SK-N-SH (cell line): ENCODE data around the gene RAX. TPM values are rescaled to one million over a fixed set of nuclear protein-coding genes. Genes with fewer than 3 reads are reported as not detected.

Experiments
- CTCF ChIA-PET: fragments of 300-600, 350-600 bp; formaldehyde crosslinking; extraction: SDS; loops from one replicate; lab custom pipeline; 2021; lab: Yijun Ruan, JAX
- POLR2A ChIA-PET: fragments of 350-600 bp; sonication (Branson Sonifier 250); formaldehyde crosslinking; extraction: SDS; loops from one replicate; lab custom pipeline; 2020; ENCODE audit warnings: antibody characterized with exemption, inconsistent platforms; lab: Yijun Ruan, JAX
- DNase-seq: peaks from one replicate; pipeline ENCODE4 v3.0.0; 2012
- H2AFZ ChIP-seq: fragments of 200-600 bp; sonication (generic); 2 replicates; pipeline ENCODE4 v1.8.1; 2016; ENCODE audit warnings: antibody characterized with exemption, mild to moderate bottlenecking, low read depth
- H3F3A ChIP-seq: fragments of 200-600 bp; sonication (generic); replicated peaks from 2 replicates; pipeline ENCODE3; 2016; ENCODE audit warnings: antibody characterized with exemption, mild to moderate bottlenecking; ENCODE audit not compliant: insufficient read depth
- H3K27ac ChIP-seq, 2 experiments: fragments of 200-500 bp in 1 of 2; fragments of 200-600 bp in 1 of 2; sonication (Bioruptor generic) in 1 of 2; sonication (generic), shearing (Covaris generic) in 1 of 2; 2 replicates each; pipeline versions ENCODE4 v1.5.1 to v1.6.1; 2014 to 2016; ENCODE audit warnings: low read depth in 2 of 2, inconsistent platforms in 1 of 2, low read length in 1 of 2, mild to moderate bottlenecking in 1 of 2, mixed read lengths in 1 of 2
- H3K27me3 ChIP-seq: fragments of 200-600 bp; sonication (generic), shearing (Covaris generic); 2 replicates; pipeline ENCODE4 v1.6.1; 2016; ENCODE audit warnings: mixed run types; ENCODE audit not compliant: insufficient read depth
- H3K36me3 ChIP-seq, 2 experiments: fragments of 200-500 bp in 1 of 2; fragments of 200-600 bp in 1 of 2; sonication (Bioruptor generic) in 1 of 2; sonication (generic) in 1 of 2; replicated peaks in 1 of 2; 2 replicates each; pipeline versions ENCODE3 to v1.5.1; 2014 to 2016; ENCODE audit warnings: low read length in 1 of 2, mild to moderate bottlenecking in 1 of 2; ENCODE audit not compliant: insufficient read depth in 2 of 2, control insufficient read depth in 1 of 2
- H3K4me1 ChIP-seq, 2 experiments: fragments of 200-500 bp in 1 of 2; fragments of 200-600 bp in 1 of 2; sonication (Bioruptor generic) in 1 of 2; sonication (generic), shearing (Covaris generic) in 1 of 2; 2 replicates each; pipeline versions ENCODE4 v1.5.1 to v1.6.1; 2014 to 2016; ENCODE audit warnings: low read depth in 1 of 2, low read length in 1 of 2, mixed run types in 1 of 2; ENCODE audit not compliant: insufficient read depth in 2 of 2, control insufficient read depth in 1 of 2
- H3K4me2 ChIP-seq: fragments of 200-600 bp; sonication (generic), shearing (Covaris generic); 2 replicates; pipeline ENCODE4 v1.6.1; 2017; ENCODE audit warnings: mixed run types
- H3K4me3 ChIP-seq, 2 experiments: fragments of 200-500 bp in 1 of 2; fragments of 200-600 bp in 1 of 2; sonication (Bioruptor generic) in 1 of 2; sonication (generic), shearing (Covaris generic) in 1 of 2; 2 replicates each; pipeline versions ENCODE4 v1.5.1 to v1.8.1; 2014 to 2016; ENCODE audit warnings: low read depth in 2 of 2, inconsistent platforms in 1 of 2, low read length in 1 of 2, mild to moderate bottlenecking in 1 of 2, mixed read lengths in 1 of 2, moderate library complexity in 1 of 2
- H3K79me2 ChIP-seq: fragments of 200-600 bp; sonication (generic); 2 replicates; pipeline ENCODE4 v1.8.1; 2017; ENCODE audit warnings: mild to moderate bottlenecking; ENCODE audit not compliant: insufficient read depth
- H3K9ac ChIP-seq: fragments of 200-600 bp; sonication (generic); 2 replicates; pipeline ENCODE4 v1.6.1; 2017; ENCODE audit warnings: mixed run types
- H3K9me2 ChIP-seq: fragments of 200-600 bp; sonication (generic); 2 replicates; pipeline ENCODE4 v1.6.1; 2017; ENCODE audit warnings: mixed run types
- H3K9me3 ChIP-seq: fragments of 200-600 bp; sonication (generic); 2 replicates; pipeline ENCODE4 v1.6.1; 2017; ENCODE audit warnings: mixed run types, mild to moderate bottlenecking, moderate library complexity
- H4K20me1 ChIP-seq: fragments of 200-600 bp; sonication (generic); 2 replicates; pipeline ENCODE4 v1.6.1; 2017; ENCODE audit warnings: mild to moderate bottlenecking, mixed run types; ENCODE audit not compliant: insufficient read depth
- ELF1 ChIP-seq: IDR thresholded peaks from 2 replicates; pipeline ENCODE4 v1.4.0; 2012
- FOSL2 ChIP-seq: IDR thresholded peaks from 2 replicates; pipeline ENCODE4 v1.4.0; 2012; ENCODE audit warnings: low read depth, mild to moderate bottlenecking, moderate library complexity, borderline replicate concordance
- GATA2 ChIP-seq: sonication (generic); formaldehyde crosslinking; IDR thresholded peaks from 2 replicates; pipeline ENCODE4 v1.5.0; 2020; ENCODE audit warnings: mild to moderate bottlenecking, missing genetic modification reagents
- NFIC ChIP-seq: IDR thresholded peaks from 2 replicates; pipeline ENCODE4 v1.4.0; 2012; ENCODE audit warnings: borderline replicate concordance
- RFX5 ChIP-seq: IDR thresholded peaks from 2 replicates; pipeline ENCODE4 v1.6.1; 2012; ENCODE audit warnings: mild to moderate bottlenecking, improper control_type of control experiment, low read length
- SIN3A ChIP-seq: IDR thresholded peaks from 2 replicates; pipeline ENCODE4 v1.6.1; 2012; ENCODE audit warnings: low read depth, mild to moderate bottlenecking, low read length, moderate library complexity, borderline replicate concordance
- TCF12 ChIP-seq: IDR thresholded peaks from 2 replicates; pipeline ENCODE4 v1.4.0; 2012
- ZBTB33 ChIP-seq: IDR thresholded peaks from 2 replicates; pipeline ENCODE4 v1.4.0; 2012; ENCODE audit warnings: low read depth, borderline replicate concordance
- WGBS: methylation state at CpG from one replicate; pipeline ENCODE4 v1.1.6; 2017; ENCODE audit warnings: low lambda C conversion rate; 5-methylcytosine and 5-hydroxymethylcytosine counted together
- polyA plus RNA-seq, 3 experiments: library from polyadenylated mRNA; depleted of rRNA; stranded (reverse); fragments of >200 nt; gene quantifications; 2 replicates each; pipeline ENCODE4 v1.2.3, GENCODE V29; 2012

RAX gene
- polyA plus RNA-seq, 1 of the 3 experiments (the other 2 are of a cell fraction), result not detected

DNA sequence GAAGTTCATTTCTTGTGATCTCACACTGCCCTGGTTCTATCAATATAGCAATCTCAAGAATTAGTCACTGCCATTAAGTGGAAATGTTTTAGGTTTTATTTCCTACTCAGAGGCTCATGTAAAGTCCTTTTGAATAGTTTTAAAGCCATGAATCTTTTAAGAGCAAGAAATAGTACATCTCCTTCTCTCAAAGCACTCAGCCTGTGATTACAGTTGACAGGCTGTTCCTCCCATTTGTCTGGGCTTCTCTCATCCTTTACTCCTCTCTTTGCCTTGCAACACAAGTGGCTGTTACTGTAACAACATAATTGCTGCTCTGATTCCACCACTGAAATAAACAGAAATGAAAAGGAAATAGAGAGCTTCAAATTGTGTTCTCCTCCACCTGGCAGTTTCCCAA lies 34.9 kb downstream of the RAX start:
- peaks cover 9% of the 10 kb centered on the region for H3F3A ChIP-seq
- POLR2A ChIA-PET, result no interaction called here

DNA sequence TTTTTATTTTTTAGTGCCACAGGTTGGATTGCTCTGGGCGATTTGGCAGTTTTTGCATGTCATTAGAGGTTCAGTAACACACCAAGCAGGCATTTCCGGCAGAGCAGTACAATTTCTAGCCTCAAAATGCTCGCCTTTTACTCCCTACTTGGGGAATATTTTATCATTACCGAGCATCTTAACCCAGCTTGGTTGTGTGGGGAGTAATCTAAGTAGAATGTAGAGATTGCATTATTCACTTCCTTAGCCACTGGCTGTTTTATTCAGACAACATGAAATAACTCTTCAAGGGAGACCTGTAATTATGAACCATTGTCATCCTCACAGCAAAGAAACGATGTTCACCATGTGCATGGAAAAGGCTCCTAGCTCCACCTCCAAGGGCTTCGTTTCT lies 40.2 kb downstream of the RAX start:
- Histone ChIP-seq H2AFZ (peak overlapping the region; percentile 58; the same call in 1 of the 2 replicates), H3K27ac (peak overlapping the region; percentile 47 to 82; a peak in 3 of 4 replicates), H3K79me2 (no peaks in the 10 kb centered on the region), H3K9ac (no peak overlapping the region; the same call in 1 of the 2 replicates), H3K27me3 (no peaks in the 10 kb centered on the region), H3K9me3 (no peaks in the 10 kb centered on the region), H3K4me3 (0 out of 4 replicates have a peak overlapping the region, but pooled peaks of 1 of the 2 experiments have one; percentile 35), H3K4me1 (peaks cover 2 to 40% of the 10 kb centered on the region in 2 experiments; a peak in 3 of 4 replicates), H3K9me2 (no peaks in the 10 kb centered on the region), H3K36me3 (no peaks in the 10 kb centered on the region), H3F3A (peaks cover 17% of the 10 kb centered on the region), H3K4me2 (peak overlapping the region; percentile 66; the same call in 1 of the 2 replicates), H4K20me1 (no peaks in the 10 kb centered on the region)
- TF ChIP-seq GATA2 (CRISPR knock-in tag), result no peak
- 0 out of 2 replicates have a peak, but pooled peaks have one; percentile 10 for TF ChIP-seq TCF12
- peak; percentile 23; the same call in 1 of the 2 replicates for TF ChIP-seq FOSL2
- WGBS, result 14% methylated on average over 6 of the region's 6 CpGs
- CTCF ChIA-PET, result no interaction called here
- POLR2A ChIA-PET, result no interaction called here
- DNase-seq, result no peak

More for the DNA sequence above, 34.9 kb downstream of the RAX start:
- CTCF ChIA-PET, result interaction anchor here (1.1 to 4.4 kb wide), 4 partner anchors 11 to 164 kb away, joined by 3 to 25 read pairs (median 10); no protein-coding TSS in a partner anchor
- H4K20me1 ChIP-seq, result no peaks in the 10 kb centered on the region
- H3K9ac ChIP-seq, result no peak overlapping the region
- H2AFZ ChIP-seq, result no peak overlapping the region
- peak overlapping the region in 1 of 2 experiments; percentile 68; a peak in 2 of 4 replicates for H3K27ac ChIP-seq
- no peaks in the 10 kb centered on the region for H3K36me3 ChIP-seq
- H3K79me2 ChIP-seq, result no peaks in the 10 kb centered on the region
- no peaks in the 10 kb centered on the region for H3K9me3 ChIP-seq
- TF ChIP-seq GATA2 (CRISPR knock-in tag) (no peak), SIN3A (no peak), NFIC (no peak), ELF1 (no peak), ZBTB33 (no peak), RFX5 (no peak)
- DNase-seq, result no peak
- H3K27me3 ChIP-seq, result no peaks in the 10 kb centered on the region
- H3K4me1 ChIP-seq, result 0 out of 4 replicates have a peak, but pooled peaks cover 0 to 5% of the 10 kb centered on the region in 2 experiments
- no peak overlapping the region for H3K4me3 ChIP-seq
- no peak overlapping the region for H3K4me2 ChIP-seq
- no peaks in the 10 kb centered on the region for H3K9me2 ChIP-seq
